Uterus (tissue), 4 donors: ENCODE measurements around the gene SIGLEC12. TPM values are rescaled to one million over a fixed set of nuclear protein-coding genes. Genes with fewer than 3 reads are reported as not detected.
"Not testable (repeated sequence)": the region's sequence is repeated elsewhere in the genome, so short reads cannot be mapped to it uniquely, and the experiment has no call there.

ENCODE experiments used
- DNase-seq, 2 donors: peaks; one replicate each; pipeline ENCODE4 v3.0.0-alpha.2; 2019 to 2020
- H3K27ac ChIP-seq, 2 donors: fragments of 200-600 bp; sonication (generic); 1 replicate in 1 of 2; 2 replicates in 1 of 2; pipeline ENCODE4 v1.5.1; 2016 to 2018
- H3K27me3 ChIP-seq, 2 donors: fragments of 200-600 bp; sonication (generic); one replicate each; pipeline ENCODE4 v1.5.1; 2018 to 2019; ENCODE audit warnings: control low read depth in 1 of 2
- H3K36me3 ChIP-seq, 2 donors: fragments of 200-600 bp; sonication (generic); one replicate each; pipeline ENCODE4 v1.5.1; 2019; ENCODE audit warnings: control low read depth in 1 of 2
- H3K4me1 ChIP-seq, 2 donors: fragments of 200-600 bp; sonication (generic); one replicate each; pipeline ENCODE4 v1.5.1; 2018 to 2019; ENCODE audit warnings: control low read depth in 1 of 2
- H3K4me3 ChIP-seq, 2 donors: fragments of 200-600 bp; sonication (generic); 1 replicate in 1 of 2; 2 replicates in 1 of 2; pipeline ENCODE4 v1.5.1; 2018 to 2019; ENCODE audit warnings: mild to moderate bottlenecking in 1 of 2
- H3K9me3 ChIP-seq, 2 donors: fragments of 200-600 bp; sonication (generic); one replicate each; pipeline ENCODE4 v1.5.1; 2019; ENCODE audit warnings: control low read depth in 1 of 2
- POLR2A ChIP-seq, 2 donors: fragments of 450-650 bp; IDR thresholded peaks; one replicate each; pipeline ENCODE4 v1.6.1; 2016; ENCODE audit warnings: antibody characterized with exemption in 2 of 2, mild to moderate bottlenecking in 1 of 2, moderate library complexity in 1 of 2
- intact Hi-C: fragments of 100-400 bp; cut with DNase I; formaldehyde crosslinking; loops from one replicate; pipeline ENCODE4 v1.15.1; 2023; ENCODE audit warnings: low total_unique reads
- total RNA-seq, 4 donors: library from RNA; depleted of rRNA in 3 of 4; stranded (reverse); fragments of >200 nt in 3 of 4; gene quantifications; one replicate each; pipeline versions ENCODE4 v1.1.0 to v1.2.4, GENCODE V29; 2014 to 2023
- TF ChIP-seq, protein P1 (sequence below), 4 experiments: fragments of 200-600 bp in 2 of 4; fragments of 450-650 bp in 2 of 4; sonication (generic) in 2 of 4; IDR thresholded peaks; one replicate each; pipeline ENCODE4 v1.5.1; 2016 to 2019; ENCODE audit warnings: antibody characterized with exemption in 4 of 4, mild to moderate bottlenecking in 2 of 4, moderate library complexity in 1 of 4
- donor health status: DM: yes; HTN: yes; CAD: no.

Gene SIGLEC12
- total RNA-seq, 4 donors from 2014 or later = 0.21 to 0.40 TPM; not detected in 2

DNA sequence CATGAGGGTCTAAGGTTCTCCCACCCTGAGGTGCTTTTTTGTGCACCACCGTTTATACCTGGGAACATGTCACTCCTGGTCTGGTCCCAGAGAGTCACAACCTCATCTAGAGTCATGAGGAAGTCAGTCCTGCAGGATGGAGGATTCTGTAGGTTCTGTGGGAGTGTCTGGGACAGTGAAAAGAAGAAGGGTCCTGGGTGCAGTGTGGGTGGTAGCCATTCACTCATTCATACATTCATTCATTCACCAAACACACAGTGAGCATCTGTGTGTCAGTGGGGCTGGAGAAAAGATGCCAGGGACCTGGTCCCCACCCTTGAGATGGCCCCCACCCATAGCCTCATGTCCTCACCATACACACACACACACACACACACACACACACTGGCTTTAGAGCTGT, 32.0 kb downstream of the SIGLEC12 start:
- H3K27me3 ChIP-seq = no peaks in the 10 kb centered on the region
- H3K9me3 ChIP-seq = no peaks in the 10 kb centered on the region
- intact Hi-C loops = loop anchor here (10.0 kb wide), 1 partner anchor 185 kb away; no protein-coding TSS in a partner anchor
- no peaks in the 10 kb centered on the region for H3K4me1 ChIP-seq
- H3K36me3 ChIP-seq = no peaks in the 10 kb centered on the region
- no peak overlapping the region for H3K27ac ChIP-seq
- TF ChIP-seq, protein P1, sequence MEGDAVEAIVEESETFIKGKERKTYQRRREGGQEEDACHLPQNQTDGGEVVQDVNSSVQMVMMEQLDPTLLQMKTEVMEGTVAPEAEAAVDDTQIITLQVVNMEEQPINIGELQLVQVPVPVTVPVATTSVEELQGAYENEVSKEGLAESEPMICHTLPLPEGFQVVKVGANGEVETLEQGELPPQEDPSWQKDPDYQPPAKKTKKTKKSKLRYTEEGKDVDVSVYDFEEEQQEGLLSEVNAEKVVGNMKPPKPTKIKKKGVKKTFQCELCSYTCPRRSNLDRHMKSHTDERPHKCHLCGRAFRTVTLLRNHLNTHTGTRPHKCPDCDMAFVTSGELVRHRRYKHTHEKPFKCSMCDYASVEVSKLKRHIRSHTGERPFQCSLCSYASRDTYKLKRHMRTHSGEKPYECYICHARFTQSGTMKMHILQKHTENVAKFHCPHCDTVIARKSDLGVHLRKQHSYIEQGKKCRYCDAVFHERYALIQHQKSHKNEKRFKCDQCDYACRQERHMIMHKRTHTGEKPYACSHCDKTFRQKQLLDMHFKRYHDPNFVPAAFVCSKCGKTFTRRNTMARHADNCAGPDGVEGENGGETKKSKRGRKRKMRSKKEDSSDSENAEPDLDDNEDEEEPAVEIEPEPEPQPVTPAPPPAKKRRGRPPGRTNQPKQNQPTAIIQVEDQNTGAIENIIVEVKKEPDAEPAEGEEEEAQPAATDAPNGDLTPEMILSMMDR (IDR thresholded peaks at IDR 0.05) = no peak
- no peak for TF ChIP-seq POLR2A (IDR thresholded peaks at IDR 0.05)
- DNase-seq = no peak
- H3K4me3 ChIP-seq = no peak overlapping the region

DNA sequence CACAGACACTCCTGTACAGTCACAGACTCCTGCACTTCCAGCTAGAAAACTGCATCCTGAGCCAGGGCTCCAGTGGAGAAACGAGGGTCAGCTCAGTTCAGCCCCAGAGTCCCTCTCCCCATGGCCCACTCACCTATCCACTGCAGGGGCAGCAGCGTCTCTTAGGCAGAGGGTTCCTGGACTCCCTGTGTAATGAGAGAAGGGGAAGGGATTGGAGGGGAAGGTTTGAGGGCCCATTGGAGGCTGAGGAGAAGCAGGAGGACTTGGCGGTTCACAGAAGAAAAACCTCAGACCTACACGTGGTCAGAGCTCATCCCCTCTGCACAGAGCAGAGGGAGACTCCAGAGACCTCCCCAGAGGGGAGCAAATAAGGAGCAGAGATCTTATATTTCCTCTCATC, 32.4 kb downstream of the SIGLEC12 start:
- Histone ChIP-seq H3K27ac (no peak overlapping the region), H3K4me1 (no peaks in the 10 kb centered on the region), H3K9me3 (no peaks in the 10 kb centered on the region), H3K27me3 (no peaks in the 10 kb centered on the region), H3K36me3 (no peaks in the 10 kb centered on the region), H3K4me3 (no peak overlapping the region)
- intact Hi-C loops = no loop called here
- no peak for DNase-seq
- TF ChIP-seq, protein P1 (IDR thresholded peaks at IDR 0.05) = no peak
- no peak for TF ChIP-seq POLR2A (IDR thresholded peaks at IDR 0.05)

DNA sequence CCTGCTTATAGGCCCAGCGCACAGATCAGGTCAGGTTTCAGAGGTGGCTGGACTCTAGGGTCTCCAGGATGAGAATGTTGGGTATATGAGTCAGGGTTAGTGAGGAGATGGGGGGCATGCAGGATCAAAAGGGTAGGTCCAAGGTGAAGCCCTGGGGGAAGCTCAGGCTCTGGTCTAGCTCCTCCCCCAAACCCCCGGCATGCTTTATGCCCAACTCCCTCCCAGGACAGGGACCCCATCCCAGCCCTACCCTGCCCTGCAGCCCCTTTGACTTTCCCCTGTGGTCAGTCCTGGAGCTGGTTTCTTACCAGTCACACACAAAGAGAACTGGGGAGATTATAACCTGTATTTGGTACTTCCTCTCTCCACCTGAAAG, 33.1 kb downstream of the SIGLEC12 start:
- TF ChIP-seq POLR2A (IDR thresholded peaks at IDR 0.05) = no peak
- TF ChIP-seq, protein P1 (IDR thresholded peaks at IDR 0.05) = no peak
- DNase-seq = no peak
- Histone ChIP-seq H3K4me3 (no peak overlapping the region), H3K9me3 (no peaks in the 10 kb centered on the region), H3K27ac (no peak overlapping the region), H3K4me1 (no peaks in the 10 kb centered on the region), H3K27me3 (no peaks in the 10 kb centered on the region), H3K36me3 (no peaks in the 10 kb centered on the region)
- intact Hi-C loops = no loop called here

DNA sequence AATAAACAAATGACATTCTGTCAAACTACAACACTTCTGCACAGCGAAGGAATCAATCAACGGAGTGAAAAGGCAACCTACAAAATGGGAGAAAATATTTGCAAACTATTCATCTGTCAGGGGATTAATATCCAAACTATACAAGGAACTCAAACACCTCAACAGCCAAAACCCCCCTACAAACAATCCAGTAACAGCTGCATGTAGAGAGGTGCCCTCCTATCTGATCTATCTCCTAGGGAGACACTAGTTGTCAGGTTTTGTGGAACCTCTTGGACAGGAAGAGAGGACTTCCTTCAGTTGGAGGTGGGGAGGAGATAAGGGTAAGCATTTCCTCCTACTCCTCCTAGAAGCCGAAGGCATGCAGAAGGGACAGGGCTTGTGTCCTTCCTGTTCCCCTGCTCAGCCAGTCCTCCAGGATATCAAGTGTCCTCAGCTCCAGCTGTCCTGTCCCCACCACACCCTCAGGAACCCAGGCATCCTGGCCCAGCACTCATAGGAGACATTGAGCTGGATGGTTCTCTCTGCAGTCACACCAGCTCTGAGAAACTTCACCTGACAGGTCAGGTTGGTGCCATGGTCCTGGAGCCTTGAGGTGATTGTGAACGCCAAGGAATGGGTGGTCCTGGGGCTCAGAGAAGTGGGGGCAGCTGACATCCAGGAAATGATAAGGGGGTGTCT, 33.6 kb downstream of the SIGLEC12 start:
- TF ChIP-seq, protein P1 (IDR thresholded peaks at IDR 0.05) = no peak
- no peak for TF ChIP-seq POLR2A (IDR thresholded peaks at IDR 0.05)
- no peak for DNase-seq
- H3K27me3 ChIP-seq = no peaks in the 10 kb centered on the region
- intact Hi-C loops = no loop called here
- H3K27ac ChIP-seq = no peak overlapping the region
- no peaks in the 10 kb centered on the region for H3K9me3 ChIP-seq
- no peaks in the 10 kb centered on the region for H3K4me1 ChIP-seq
- no peaks in the 10 kb centered on the region for H3K36me3 ChIP-seq
- H3K4me3 ChIP-seq = no peak overlapping the region

DNA sequence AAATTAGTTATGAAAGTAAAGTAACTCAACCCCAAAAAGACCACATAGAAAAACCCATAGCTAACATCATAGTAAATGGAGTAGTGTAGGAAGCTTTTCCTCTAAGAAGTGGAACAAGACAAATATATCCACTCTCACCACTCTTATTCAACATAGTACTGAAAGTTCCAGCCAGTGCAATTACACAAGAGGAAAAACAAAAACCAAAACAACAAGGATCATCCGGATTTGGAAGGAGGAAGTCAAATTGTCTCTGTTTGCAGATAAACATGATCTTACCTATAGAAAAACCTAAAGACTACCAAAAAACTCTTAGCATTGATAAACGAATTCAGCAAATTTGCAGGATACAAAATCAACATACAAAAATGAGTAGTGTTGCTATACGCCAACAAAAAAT, 34.9 kb downstream of the SIGLEC12 start:
- Histone ChIP-seq H3K9me3 (no peaks in the 10 kb centered on the region), H3K4me1 (no peaks in the 10 kb centered on the region), H3K4me3 (no peak overlapping the region), H3K27ac (no peak overlapping the region), H3K36me3 (no peaks in the 10 kb centered on the region), H3K27me3 (no peaks in the 10 kb centered on the region)
- TF ChIP-seq, protein P1 (IDR thresholded peaks at IDR 0.05) = no peak
- no peak for TF ChIP-seq POLR2A (IDR thresholded peaks at IDR 0.05)
- DNase-seq = no peak
- intact Hi-C loops = no loop called here

DNA sequence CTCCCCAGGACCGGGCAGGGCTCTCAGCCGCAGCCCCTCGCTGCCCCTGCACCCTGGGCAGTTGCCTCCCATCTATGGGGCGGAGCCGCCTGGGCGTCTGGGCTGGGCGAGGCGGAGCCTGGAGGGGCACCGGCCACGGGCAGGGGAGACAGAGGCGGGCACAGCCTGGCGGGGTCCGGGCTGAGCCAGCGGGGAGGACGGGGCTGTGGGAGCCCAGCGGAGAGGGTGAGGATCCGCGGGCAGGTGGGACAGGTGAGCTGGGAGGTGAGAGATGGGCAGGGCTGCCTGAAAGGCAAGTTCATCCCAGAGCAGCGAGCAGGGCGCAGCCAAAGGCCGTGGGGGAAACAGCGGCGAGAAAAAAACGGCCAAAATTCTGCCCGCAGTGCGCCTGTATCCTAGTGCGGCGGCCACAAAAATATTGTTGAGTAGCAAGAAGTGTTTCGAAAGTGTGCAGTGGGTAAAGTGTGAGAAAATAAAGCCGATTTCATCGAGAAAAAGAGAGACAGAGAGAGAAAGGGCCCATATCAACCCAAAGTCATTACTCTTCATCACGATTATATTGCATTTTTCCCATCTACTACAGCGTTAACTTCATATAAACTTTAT, 37.5 kb downstream of the SIGLEC12 start:
- H3K9me3 ChIP-seq, DNase-seq, H3K4me1 ChIP-seq, intact Hi-C loops, H3K27ac ChIP-seq, H3K27me3 ChIP-seq, H3K4me3 ChIP-seq, H3K36me3 ChIP-seq: not testable (repeated sequence)
